NCI-H510A treated with DMSO at 0.1 percent for 48 hours (cell line): Measurements from ENCODE around the gene PTPRN2.
"Not testable (repeated sequence)": the region's sequence is repeated elsewhere in the genome, so short reads cannot be mapped to it uniquely, and the experiment has no call there.

Source experiments
- DNase-seq: peaks from one replicate; lab custom pipeline; 2025; lab: John Stamatoyannopoulos, UW

Gene PTPRN2

GRCh38 chr7:158229945-158230344, 357.7 kb downstream of the PTPRN2 start:
- DNase-seq, result no peak

- DNase-seq, result no peak
These were observed 358.6 kb downstream of the PTPRN2 start for GRCh38 chr7:158228986-158229385.

GRCh38 chr7:158228131-158228530, 359.5 kb downstream of the PTPRN2 start:
- DNase-seq, result no peak

GRCh38 chr7:158227258-158227984, 360.2 kb downstream of the PTPRN2 start:
- DNase-seq, result no peak

- DNase-seq, result no peak
These were observed 371.4 kb downstream of the PTPRN2 start for GRCh38 chr7:158216198-158216597.

- no peak for DNase-seq
These were observed 378.2 kb downstream of the PTPRN2 start for GRCh38 chr7:158209435-158209834.

GRCh38 chr7:158206341-158206740, 381.3 kb downstream of the PTPRN2 start:
- DNase-seq, result no peak

- DNase-seq, result no peak
These were observed 383.2 kb downstream of the PTPRN2 start for GRCh38 chr7:158204453-158204852.

GRCh38 chr7:158203948-158204347, 383.7 kb downstream of the PTPRN2 start:
- DNase-seq, result not testable (repeated sequence)

- DNase-seq, result no peak
These were observed 393.2 kb downstream of the PTPRN2 start for GRCh38 chr7:158194365-158194900.

- no peak for DNase-seq
These were observed 394.2 kb downstream of the PTPRN2 start for GRCh38 chr7:158193446-158193845.

GRCh38 chr7:158192956-158193355, 394.7 kb downstream of the PTPRN2 start:
- DNase-seq, result no peak

- no peak for DNase-seq
These were observed 395.3 kb downstream of the PTPRN2 start for GRCh38 chr7:158192184-158192835.

- DNase-seq, result no peak
These were observed 396.0 kb downstream of the PTPRN2 start for GRCh38 chr7:158191671-158192070.

GRCh38 chr7:158190756-158191155, 396.9 kb downstream of the PTPRN2 start:
- DNase-seq, result no peak

GRCh38 chr7:158188676-158189075, 398.9 kb downstream of the PTPRN2 start:
- no peak for DNase-seq

GRCh38 chr7:158187694-158187994, 400.0 kb downstream of the PTPRN2 start:
- no peak for DNase-seq

GRCh38 chr7:158186864-158187693, 400.5 kb downstream of the PTPRN2 start:
- DNase-seq, result no peak

- DNase-seq, result no peak
These were observed 401.2 kb downstream of the PTPRN2 start for GRCh38 chr7:158186406-158186805.

GRCh38 chr7:158185653-158186052, 402.0 kb downstream of the PTPRN2 start:
- no peak for DNase-seq

GRCh38 chr7:158183431-158183830, 404.2 kb downstream of the PTPRN2 start:
- no peak for DNase-seq

GRCh38 chr7:158176561-158177173, 411.0 kb downstream of the PTPRN2 start:
- DNase-seq, result no peak
